GM19324 (cell line): Measurements from ENCODE around the gene CATSPER4.

ENCODE experiments used
- ATAC-seq: cut with Tn5 transposase; IDR thresholded peaks from one replicate; pipeline ENCODE4 v1.9.1; 2021; ENCODE audit warnings: mild to moderate bottlenecking, moderate library complexity; ENCODE audit not compliant: unreplicated experiment, low FRiP score

CATSPER4 gene

DNA sequence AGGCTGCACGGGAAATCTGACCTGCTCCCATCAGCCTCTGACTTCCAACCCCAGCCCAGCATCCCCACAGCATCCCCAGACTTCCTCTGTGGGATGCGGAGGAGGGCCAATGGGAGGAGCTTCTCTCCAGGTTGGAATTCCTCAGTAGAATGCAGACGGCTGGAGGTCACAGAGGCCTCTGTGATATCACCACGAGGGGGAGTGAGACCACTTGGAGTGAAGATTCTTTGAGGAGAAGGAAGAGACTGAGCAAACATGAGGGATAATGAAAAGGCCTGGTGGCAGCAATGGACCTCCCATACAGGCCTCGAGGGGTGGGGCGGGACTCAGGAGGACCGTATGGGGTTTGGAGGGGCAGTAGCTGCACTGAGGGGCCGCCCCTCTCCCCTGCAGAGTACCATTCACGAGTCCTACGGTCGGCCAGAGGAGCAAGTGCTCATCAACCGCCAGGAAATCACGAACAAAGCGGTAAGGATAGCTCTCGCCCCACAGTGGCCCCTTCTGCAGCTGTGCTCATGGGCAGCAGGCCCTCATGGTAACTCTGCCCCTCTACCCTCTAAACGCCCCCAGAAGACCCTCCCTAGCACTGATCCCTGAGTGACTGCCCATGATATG, at the start of gene CATSPER4:
TSS of gene CATSPER4 (plus strand) at position 230 of the 615 bp plus-strand sequence. CDS start at position 256, 26 bp downstream.
- no peak for ATAC-seq

DNA sequence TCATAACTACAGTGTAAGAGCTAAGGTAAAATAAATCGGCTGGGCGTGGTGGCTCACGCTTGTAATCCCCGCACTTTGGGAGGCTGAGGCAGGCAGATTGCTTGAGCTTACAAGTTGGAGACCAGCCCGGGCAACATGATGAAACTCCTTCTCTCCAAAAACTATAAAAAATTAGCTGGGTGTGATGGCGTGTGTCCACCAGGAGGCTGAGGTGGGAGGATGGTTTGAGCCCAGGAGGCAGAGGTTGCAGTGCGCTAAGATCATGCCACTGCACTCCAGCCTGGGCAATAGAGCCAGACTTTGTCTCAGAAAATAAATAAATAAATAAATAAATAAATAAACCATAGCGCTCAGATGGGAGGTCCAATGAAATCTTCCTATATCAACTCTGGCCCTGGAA, 48.2 kb upstream of the CATSPER4 start:
- ATAC-seq = no peak

DNA sequence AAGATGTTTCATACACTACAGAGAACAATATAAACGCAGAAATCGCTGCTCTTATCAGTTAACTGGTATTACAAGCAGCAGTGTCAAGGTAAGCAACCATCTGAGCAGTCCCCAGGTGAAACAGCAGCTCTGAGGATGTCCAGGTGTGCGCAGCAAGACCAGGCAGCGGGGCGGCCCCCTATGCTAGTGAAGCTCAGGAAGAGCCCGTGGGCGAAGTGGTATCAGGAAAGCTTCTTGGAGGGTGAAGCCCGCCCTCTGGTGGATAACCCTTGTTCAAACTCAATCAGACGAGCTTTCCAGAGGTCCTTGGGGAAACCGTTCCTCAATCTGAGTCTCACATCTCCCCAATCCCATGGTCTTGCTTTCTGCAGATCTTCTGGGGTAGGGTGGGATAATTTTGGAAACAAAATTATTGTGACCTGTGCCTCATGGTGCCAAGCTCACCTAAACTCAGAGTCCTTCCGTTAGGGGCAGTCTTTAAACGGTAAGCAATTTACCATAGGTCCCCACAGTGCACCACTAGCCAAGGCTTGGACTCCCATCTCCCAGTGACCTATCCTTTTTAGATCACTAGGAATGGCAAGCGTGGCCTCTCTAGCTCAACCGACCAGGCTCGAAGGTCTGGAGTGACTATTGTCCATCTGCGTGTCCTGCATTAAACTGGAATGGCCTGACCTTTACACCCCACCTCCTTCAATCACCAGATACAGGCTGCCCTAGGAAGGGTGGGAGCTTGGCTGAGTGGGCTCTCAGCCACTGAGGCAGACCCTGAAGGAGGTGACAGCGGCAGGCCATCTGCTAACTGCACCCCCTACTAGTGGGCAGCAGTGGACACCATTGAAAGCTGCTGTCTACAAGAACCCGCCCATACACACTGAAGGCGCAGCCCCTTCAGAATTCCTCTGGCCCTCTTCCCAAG, 45.1 kb upstream of the CATSPER4 start:
- ATAC-seq = peak; percentile 51

DNA sequence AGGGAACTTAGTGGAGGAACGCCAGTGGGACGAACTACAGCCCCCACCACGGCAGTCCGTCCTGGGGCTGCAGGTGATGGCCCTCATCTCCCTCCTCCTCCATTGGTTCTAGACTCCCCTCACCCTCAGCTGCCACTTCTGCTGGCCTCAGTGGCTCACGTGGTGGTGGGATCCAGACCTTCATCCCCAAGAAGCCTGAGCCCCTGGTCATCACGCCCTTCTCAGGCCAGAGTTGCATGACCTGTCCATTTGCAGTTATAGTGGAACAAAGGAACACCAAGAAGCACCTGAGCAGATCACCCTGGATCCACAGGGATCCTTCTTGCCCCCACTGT, 44.5 kb upstream of the CATSPER4 start:
- ATAC-seq = no peak

DNA sequence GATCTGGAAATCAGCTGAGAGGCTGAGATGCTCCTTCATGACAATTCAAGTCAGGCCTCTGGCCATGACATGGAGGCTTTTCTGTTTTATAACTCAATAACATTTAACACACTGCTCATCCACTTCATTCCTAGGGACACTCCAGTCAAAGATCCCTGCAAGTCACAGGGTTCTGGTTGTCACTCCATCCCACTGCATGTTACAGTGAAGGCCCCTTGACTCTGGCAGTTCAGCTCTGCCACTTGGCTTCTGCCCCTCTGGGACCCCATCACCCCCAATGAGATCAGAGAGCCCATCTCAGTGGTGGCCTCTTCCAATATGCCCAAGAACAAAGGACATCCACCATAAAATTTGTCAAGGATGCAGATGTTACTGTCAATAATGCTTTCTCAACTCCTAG, 41.5 kb upstream of the CATSPER4 start:
- ATAC-seq = no peak

DNA sequence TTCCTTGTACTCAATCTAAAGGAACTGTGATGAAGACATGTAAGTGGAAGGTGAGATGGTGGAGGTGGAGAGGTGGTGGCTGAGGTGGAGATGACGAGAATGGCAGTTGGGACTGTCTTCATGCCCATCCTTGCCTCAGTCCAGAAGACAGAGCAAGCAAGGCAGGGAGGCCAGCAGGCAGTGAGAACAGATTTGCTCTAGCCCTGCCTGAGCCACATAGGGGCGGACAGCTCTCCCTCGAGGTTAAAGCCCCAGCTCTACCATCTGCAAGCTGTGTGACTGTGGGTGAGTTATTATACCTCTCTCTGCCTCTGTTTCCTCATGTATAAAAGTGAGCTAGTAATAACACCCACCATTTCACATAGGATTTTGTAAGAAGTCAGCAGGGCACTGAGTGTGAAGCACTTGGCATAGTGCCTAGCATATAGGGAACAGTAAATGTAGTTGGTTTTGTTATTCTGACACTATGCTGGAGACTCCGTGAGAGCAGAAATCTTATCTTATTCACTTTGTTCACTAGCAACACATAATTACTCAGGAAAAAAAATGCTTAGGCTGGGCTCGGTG, 36.4 kb upstream of the CATSPER4 start:
- no peak for ATAC-seq

DNA sequence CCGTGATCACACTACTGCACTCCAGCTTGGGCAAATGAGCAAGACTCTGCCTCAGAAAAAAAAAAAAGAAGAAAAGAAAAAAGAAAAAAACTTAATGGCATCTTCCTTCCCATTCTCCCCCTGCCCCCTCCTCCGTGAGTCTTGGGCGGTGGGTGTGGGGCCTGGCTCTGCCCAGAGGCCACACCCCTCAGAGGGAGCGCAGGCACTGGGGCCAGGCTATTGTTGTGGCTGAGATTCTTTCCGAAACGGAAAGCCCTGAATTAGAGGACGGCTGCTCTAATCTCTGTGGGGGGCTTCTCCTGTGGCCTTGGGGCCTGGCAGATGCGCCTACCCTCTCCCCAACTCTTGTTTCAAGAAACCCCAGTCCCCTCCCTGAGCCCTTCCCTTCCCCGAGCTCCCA, 35.7 kb upstream of the CATSPER4 start:
- ATAC-seq = no peak

DNA sequence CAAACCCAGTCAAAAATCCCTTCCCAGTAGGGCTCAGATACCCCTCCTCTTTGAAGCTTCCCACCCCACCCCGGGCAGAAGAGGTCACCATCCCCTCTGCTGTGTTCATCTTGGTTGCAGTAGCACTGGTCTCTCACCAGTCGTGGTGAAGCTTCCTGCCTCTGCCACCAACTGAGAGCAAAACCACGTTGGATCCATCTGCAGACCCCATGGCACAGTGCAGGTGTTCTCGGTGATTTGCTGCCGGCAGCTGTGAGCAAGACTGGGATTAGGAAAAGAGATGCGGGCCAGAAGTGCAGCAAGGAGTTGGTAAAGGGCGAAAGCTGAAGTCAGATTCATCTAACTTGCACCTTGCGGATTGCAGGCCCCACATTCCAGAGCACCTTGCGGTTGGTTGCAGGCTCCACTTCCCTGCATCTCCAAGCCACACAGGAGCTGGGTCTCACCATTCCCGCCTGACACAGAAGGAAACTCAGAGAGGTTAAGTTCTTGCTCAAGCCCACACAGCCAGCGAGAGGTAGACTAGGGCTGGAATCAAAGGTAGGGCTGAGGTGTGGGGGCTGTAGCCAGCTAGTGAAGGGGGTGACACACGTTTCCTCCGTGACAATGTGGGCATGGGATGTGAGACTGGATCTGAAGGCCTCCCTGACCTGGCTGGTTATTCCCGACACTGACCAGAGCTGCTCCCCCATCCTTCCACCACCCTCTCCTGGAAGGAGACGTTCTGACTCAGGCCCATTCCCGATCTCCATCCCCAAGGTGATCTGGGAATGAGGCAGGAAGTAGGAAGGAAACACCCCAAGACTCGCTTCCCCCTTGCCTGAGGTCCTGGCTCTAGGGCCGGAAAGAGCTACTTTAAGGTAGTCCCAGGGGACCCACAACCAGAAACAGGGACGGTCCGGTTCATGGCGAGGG, 34.8 kb upstream of the CATSPER4 start:
- no peak for ATAC-seq

DNA sequence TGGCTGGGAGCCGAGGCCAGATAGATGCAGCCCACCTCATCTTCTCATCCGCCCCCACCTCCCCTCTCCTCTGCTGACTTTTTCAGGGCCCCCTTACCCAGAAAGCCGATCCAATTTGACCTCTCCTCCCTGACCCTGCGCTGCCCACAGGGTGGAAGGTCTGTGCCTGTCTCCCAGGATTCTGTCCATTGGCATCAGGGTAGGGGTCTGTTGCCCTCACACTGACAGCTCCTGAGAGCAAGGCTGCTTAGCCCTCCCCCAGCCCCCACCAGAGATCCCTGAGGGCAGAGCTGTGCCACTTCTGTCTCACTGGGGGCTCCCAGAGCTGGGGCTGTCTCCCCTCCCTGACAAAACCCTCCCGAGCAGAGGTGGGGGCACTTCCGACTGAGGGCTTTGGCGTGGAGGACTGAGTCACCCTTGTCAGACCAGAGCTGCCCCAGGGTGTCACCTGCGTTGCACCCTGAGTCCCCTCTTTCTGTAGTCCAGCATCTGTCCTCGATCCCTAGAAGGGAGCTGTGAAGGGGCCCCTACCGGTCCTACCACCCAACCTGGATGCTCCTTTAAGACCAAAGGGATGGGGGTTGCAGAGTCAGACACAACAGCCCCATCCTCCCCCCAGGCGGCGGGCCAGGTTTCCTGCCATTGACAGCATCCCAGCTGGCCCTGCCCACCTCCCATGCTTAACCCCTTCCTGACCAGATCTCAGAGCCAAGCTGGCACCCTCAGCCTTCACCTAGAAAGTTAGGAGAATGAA, 33.9 kb upstream of the CATSPER4 start:
- no peak for ATAC-seq

DNA sequence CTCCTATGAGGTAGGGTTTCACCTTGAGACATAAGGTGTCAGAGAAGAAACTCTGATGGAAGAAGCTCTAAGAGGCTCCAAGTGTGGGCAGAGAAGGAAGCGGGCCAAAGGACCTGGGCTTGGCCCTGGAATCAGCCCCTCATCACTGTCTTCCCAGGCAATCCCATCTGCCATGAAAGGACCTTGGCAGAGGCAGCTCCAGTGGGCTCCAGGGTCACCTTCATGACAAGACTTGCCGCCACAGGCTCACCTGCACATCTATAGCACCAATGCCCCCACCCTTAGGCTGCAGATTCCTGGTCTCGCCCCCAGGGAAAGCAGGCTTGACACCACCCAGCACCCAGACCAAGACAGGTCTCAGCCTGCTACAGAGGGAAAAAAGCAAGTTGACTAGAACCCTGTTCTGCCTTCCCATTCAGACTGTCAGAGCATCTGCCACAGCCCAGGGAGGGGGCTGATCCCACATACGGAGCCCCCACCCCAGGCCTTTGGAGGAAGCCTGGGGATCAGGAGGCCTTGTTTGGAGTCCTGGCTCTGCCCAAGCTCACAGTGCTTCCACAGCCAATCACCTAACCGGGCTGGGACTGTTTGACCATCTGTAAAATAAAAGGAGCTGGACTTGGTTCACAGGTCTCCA, 32.0 kb upstream of the CATSPER4 start:
- ATAC-seq = no peak

DNA sequence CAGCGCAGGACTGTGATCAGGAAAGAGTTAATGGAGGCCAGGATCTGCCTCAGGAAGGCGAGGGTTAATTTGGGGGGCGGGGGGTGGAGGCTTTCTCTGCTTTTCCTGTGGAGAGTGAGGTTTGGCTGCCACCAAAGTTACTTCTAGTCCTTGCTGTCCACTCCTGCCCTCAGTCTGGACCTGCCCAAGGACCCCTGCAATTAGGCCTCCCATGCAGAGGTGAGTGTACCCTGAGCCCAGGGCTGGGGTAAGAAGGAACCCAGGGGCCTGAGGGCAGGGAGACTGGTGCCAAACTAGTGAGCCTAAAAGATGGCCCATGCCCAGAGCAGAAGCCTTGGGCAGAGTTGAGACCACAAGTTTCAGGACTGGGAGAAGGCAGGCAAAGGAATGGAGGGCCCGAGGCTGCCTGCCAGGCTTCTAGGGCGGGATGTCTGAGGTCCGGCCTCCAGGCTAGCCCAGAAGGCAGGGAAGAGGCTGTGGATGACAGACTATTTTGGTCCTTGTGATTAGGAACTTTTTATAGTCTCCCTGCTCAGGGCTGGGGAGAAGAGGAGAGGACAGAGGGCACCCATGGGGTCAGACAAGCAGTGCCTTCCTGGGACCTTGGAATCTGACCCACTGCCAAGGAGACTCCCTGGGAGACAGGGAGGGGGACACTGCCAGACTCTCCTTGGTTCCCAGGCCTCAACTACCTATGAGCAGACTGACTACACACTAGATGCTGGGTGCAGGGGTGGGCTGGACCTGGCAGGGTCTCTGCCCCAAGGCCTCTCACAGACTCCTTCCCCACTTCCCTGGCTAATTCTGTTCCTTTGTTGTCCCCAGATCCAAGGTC, 31.3 kb upstream of the CATSPER4 start, which contains the start of gene FAM110D:
TSS of gene FAM110D (plus strand) at position 172 of the 835 bp plus-strand sequence. CDS start 2,213 bp downstream, outside the sequence.
- no peak for ATAC-seq

DNA sequence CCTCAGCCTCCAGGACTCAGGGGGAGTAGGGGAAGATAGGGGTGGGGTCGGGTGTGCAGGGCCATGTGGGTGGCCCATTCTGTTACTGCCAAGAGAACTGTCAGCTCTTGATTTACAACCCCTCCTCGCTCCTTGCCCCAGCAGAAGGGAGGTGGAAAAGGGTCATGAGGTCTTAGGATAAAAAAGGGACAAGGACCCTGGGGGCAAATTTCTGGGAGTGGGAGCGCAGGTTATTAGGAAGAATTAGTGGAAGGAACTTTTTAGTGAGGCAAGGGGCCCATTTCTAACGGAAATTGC, 30.7 kb upstream of the CATSPER4 start:
- no peak for ATAC-seq

DNA sequence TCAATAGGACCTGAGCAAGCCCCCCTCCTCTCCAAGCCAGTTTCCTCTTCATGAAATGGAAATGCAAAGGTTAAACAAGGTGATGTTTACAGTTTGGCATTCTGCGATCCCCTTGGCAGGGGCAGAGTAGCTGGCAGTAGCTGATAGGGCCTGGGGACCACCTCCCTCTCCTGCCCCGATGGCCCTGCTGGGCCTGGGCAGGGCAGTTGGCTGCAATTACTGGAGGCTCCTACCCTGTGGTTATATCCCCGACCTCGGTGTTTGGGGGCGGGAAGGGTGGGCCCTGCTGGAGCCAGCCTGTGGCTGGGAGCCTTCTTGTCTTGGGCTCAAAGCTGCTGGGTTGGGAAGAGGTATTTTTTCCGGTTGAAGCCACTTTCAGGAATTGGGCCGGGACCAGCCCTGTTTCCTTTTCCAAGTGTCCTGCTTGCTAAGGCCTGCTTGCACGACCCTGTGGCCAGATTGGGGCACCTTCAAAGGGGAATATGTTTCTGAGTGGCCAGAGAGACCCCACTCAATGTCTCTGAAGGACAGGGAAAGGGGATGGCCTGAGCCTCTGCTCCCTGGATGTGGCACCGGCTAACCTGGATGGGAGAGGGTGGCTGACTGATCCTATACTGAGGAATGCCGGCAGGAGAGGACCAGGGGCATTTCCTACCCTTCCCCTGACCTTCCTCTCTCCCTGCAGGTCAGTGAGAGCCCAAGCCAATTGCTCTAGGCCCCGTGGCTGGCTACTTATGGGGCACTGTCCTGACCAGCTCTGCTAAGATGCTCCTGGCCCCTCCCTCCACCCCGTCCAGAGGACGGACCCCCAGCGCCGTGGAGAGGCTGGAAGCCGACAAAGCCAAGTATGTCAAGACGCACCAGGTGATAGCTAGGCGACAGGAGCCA, 29.6 kb upstream of the CATSPER4 start:
- ATAC-seq = no peak

DNA sequence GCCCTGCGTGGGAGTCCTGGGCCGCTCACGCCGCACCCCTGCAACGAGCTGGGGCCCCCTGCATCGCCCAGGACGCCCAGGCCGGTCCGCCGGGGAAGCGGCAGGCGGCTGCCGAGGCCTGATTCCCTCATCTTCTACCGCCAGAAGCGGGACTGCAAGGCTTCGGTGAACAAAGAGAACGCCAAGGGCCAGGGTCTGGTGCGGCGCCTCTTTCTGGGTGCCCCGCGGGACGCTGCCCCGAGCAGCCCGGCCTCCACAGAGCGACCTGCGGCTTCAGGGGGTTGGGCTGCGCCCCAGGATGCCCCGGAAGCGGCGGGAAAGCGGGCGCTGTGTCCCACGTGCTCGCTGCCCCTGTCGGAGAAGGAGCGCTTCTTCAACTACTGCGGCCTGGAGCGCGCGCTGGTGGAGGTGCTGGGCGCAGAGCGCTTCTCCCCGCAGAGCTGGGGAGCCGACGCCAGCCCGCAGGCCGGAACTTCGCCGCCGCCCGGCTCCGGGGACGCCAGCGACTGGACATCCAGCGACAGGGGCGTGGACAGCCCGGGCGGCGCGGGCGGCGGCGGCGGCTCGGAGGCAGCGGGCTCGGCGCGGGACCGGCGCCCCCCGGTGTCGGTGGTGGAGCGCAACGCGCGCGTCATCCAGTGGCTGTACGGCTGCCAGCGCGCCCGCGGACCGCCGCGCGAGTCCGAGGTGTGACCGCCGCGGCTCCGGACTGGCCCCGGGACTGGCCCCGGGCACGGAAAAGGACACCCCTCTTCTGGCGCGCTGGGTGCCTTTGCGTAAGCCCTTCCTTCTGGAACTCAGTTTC, 28.8 kb upstream of the CATSPER4 start:
- no peak for ATAC-seq

DNA sequence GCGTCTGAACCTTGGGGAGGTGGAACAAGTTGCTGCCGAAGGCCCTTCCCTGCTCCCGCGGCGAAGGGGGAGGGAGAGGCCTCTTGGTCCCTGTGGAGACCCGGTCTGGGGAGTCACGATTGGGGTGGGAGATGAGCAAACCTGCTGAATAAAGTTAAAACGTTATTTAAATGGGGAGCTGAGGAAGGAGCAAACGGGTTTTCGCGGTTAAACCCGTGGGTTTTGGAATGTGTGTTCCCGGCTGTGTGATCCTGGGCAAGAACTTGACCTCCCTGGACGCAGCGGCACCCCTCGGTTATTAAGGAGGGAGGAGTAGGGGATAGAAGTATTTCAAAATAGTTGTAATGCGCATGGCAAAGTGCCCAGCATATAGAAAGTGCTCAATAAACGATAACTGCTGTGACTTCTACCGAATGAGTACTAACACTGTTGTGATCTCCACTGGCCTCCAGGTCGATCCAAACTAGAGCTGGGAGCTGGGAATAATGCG, 28.1 kb upstream of the CATSPER4 start:
- no peak for ATAC-seq

DNA sequence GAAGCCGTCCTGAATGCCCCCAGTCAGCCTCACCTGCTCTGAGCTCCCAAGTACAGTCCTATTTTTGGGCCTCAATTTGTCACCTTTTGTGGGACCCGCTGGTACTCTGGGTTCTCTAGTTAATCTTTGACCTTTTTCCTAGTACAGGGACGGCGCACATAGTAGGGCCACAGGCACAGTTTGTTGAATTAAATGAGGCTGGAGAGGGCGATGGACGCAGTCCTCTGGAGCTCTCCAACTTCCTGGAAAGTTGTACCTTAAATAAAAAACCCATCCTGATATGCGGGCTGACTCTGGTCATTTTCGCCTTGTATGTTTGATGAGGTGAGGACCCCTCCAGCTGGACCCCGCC, 26.7 kb upstream of the CATSPER4 start:
- no peak for ATAC-seq
